OCI-LY7 (cell line): ENCODE data around the gene HTT-AS. TPM values are rescaled to one million over a fixed set of nuclear protein-coding genes. Genes with fewer than 3 reads are reported as not detected.

Experiments
- BruUV-seq: library from RNA; stranded (reverse); fragments of 400-500 nt; replicated peaks from 2 replicates; lab custom pipeline; 2021; lab: Mats Ljungman, UMichigan
- CTCF ChIA-PET: fragments of 300-600 bp; sonication (Branson Sonifier 250); formaldehyde crosslinking; loops from one replicate; lab custom pipeline; 2022; ENCODE audit warnings: antibody characterized with exemption; ENCODE audit not compliant: unreplicated experiment; lab: Charles Lee
- POLR2A ChIA-PET: fragments of 300-600 bp; sonication (Branson Sonifier 250); formaldehyde crosslinking; loops from one replicate; lab custom pipeline; 2022; ENCODE audit warnings: antibody characterized with exemption; lab: Charles Lee
- DNase-seq: peaks from one replicate; pipeline ENCODE4 v3.0.0-alpha.2; 2015; ENCODE audit warnings: low spot score
- H2AFZ ChIP-seq: fragments of 200-600 bp; sonication (generic), shearing (Covaris generic); 2 replicates; pipeline ENCODE4 v1.6.1; 2014; ENCODE audit warnings: mild to moderate bottlenecking, antibody characterized with exemption, low read length, moderate library complexity
- H3K27ac ChIP-seq: fragments of 200-600 bp; sonication (generic); 2 replicates; pipeline ENCODE4 v1.5.1; 2014; ENCODE audit warnings: mixed run types, low read depth, mild to moderate bottlenecking, moderate library complexity, low read length, inconsistent platforms; ENCODE audit not compliant: poor library complexity, severe bottlenecking
- H3K36me3 ChIP-seq: fragments of 200-600 bp; sonication (generic); 2 replicates; pipeline ENCODE4 v1.6.1; 2014; ENCODE audit warnings: mild to moderate bottlenecking, antibody characterized with exemption, low read length, moderate library complexity, mixed read lengths; ENCODE audit not compliant: insufficient read depth
- H3K4me1 ChIP-seq: fragments of 200-600 bp; sonication (generic); 2 replicates; pipeline ENCODE4 v1.5.1; 2014; ENCODE audit warnings: mild to moderate bottlenecking, low read length; ENCODE audit not compliant: insufficient read depth, poor library complexity, severe bottlenecking
- H3K4me2 ChIP-seq: fragments of 200-600 bp; sonication (generic); 2 replicates; pipeline ENCODE4 v1.6.1; 2014; ENCODE audit warnings: mild to moderate bottlenecking, low read length
- H3K4me3 ChIP-seq: fragments of 200-600 bp; sonication (generic); 2 replicates; pipeline ENCODE4 v1.5.1; 2014; ENCODE audit warnings: mild to moderate bottlenecking, low read depth, low read length; ENCODE audit not compliant: poor library complexity, severe bottlenecking
- H3K79me2 ChIP-seq: fragments of 200-600 bp; sonication (generic); 2 replicates; pipeline ENCODE4 v1.6.1; 2016; ENCODE audit warnings: low read depth, mild to moderate bottlenecking, low read length, moderate library complexity, mixed read lengths; ENCODE audit not compliant: insufficient read depth
- H3K9me2 ChIP-seq: fragments of 200-600 bp; sonication (generic); 2 replicates; pipeline ENCODE4 v1.6.1; 2016; ENCODE audit warnings: mild to moderate bottlenecking, low read length, mixed read lengths; ENCODE audit not compliant: insufficient read depth
- H3K9me3 ChIP-seq: fragments of 200-600 bp; sonication (generic); 2 replicates; pipeline ENCODE4 v1.6.1; 2014; ENCODE audit warnings: mild to moderate bottlenecking, mixed run types, low read length, mixed read lengths
- H4K20me1 ChIP-seq: fragments of 200-600 bp; sonication (generic); 2 replicates; pipeline ENCODE4 v1.6.1; 2014; ENCODE audit warnings: mild to moderate bottlenecking, antibody characterized with exemption, low read length, moderate library complexity, mixed read lengths; ENCODE audit not compliant: insufficient read depth
- EZH2phosphoT487 ChIP-seq: fragments of 200-600 bp; sonication (generic); IDR thresholded peaks from 2 replicates; pipeline ENCODE4 v1.6.1; 2018; ENCODE audit warnings: low read depth, borderline replicate concordance, mild to moderate bottlenecking, mixed run types, antibody characterized with exemption, low read length, moderate library complexity, mixed read lengths
- intact Hi-C: fragments of 100-400 bp; cut with micrococcal nuclease; formaldehyde crosslinking; loops from one replicate; pipeline ENCODE4 v1.10.0; 2022; ENCODE audit not compliant: unreplicated experiment
- total RNA-seq, 2 experiments: library from RNA; depleted of rRNA in 1 of 2; stranded (reverse); fragments of >200 nt in 1 of 2; shearing (Covaris generic) in 1 of 2; gene quantifications; 2 replicates each; pipeline ENCODE4 v1.2.3, GENCODE V29; 2014 to 2022
- TF ChIP-seq, protein P1 (sequence below): fragments of 200-600 bp; sonication (generic); conservative IDR thresholded peaks from 2 replicates; pipeline ENCODE4 v1.5.1; 2014; ENCODE audit warnings: mild to moderate bottlenecking, antibody characterized with exemption, low read length, moderate library complexity, mixed read lengths

The HTT-AS gene
- total RNA-seq, 2 experiments from 2014 or later, result not detected

DNA sequence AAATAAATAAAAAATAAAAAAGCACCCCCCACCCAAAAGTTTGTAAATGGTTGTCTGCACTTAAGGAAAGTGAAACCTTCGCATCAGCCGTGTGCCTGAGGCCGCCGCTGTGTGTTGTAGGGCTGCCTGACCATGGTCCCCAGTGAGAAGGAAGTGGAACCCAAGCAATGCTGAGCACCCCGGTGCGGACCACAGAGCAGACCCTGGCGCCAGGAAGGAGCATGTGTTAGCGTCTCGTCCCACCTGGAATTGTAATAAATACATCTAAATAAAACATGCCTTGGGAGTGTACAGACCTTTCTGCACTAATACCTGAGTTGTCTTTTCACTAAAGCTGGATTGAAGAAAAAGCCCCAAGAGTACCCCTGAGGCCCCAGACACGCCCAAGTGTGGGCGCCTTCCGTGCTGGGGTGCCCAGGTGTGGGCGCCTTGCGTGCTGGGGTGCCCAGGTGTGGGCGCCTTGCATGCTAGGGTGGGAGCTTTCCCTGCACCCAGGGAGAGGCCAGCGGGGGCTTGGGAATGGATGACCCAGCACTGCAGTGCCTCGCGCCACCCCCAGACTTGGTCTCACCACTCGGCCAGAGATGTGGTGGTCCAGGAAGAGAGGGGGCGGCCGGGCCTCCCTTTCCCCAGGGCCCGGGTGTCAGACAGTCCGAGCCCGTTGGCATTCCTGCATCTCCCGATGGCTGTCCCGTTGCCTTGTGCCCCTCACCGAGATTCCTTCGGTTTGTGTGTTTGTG is 33.7 kb downstream of the HTT-AS start:
- Histone ChIP-seq H3K4me1 (peaks cover 42% of the 10 kb centered on the region), H3K4me3 (peak overlapping the region; percentile 52), H2AFZ (peak overlapping the region; percentile 53; the same call in 1 of the 2 replicates), H3K36me3 (no peaks in the 10 kb centered on the region), H3K79me2 (no peaks in the 10 kb centered on the region), H4K20me1 (no peaks in the 10 kb centered on the region), H3K9me2 (no peaks in the 10 kb centered on the region), H3K4me2 (peak overlapping the region; percentile 56), H3K9me3 (no peaks in the 10 kb centered on the region), H3K27ac (no peak overlapping the region)
- no TSS peak for BruUV-seq
- DNase-seq, result no peak
- intact Hi-C loops, result no loop called here
- CTCF ChIA-PET, result no interaction called here
- TF ChIP-seq, protein P1, sequence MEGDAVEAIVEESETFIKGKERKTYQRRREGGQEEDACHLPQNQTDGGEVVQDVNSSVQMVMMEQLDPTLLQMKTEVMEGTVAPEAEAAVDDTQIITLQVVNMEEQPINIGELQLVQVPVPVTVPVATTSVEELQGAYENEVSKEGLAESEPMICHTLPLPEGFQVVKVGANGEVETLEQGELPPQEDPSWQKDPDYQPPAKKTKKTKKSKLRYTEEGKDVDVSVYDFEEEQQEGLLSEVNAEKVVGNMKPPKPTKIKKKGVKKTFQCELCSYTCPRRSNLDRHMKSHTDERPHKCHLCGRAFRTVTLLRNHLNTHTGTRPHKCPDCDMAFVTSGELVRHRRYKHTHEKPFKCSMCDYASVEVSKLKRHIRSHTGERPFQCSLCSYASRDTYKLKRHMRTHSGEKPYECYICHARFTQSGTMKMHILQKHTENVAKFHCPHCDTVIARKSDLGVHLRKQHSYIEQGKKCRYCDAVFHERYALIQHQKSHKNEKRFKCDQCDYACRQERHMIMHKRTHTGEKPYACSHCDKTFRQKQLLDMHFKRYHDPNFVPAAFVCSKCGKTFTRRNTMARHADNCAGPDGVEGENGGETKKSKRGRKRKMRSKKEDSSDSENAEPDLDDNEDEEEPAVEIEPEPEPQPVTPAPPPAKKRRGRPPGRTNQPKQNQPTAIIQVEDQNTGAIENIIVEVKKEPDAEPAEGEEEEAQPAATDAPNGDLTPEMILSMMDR, result no peak
- TF ChIP-seq EZH2phosphoT487, result no peak
- POLR2A ChIA-PET, result interaction anchor here (0.5 to 1.2 kb wide), 2 partner anchors 19 to 1259 kb away, joined by 3 to 4 read pairs; no protein-coding TSS in a partner anchor

DNA sequence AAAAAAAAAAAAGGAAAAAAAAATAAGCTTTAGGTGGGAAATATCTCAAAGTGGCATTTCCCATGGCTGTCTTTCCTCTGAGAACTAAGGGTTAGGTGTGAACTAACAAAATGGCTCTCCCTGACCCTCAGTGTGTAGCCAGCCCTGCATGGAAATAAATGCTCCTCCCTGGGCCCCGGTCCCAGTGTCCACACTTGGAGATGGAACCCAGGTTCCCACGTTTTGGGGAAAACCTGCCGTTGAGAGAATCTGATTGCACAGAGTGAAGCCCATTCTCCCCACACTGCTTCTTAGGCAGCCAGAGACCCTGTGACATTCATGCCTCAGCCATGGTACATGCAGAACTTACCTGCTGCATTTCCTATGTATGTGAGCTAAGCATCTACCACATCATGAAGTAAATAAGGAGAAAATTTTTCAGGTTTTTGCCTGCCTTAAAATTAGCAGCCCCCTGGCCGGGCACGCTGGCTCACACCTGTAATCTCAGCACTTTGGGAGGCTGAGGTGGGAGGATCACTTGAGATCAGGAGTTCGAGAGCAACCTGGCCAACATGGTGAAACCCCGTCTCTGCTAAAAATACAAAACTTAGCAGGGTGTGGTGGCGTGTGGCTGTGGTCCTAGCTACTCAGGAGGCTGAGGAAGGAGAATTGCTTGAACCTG is 34.5 kb downstream of the HTT-AS start:
- Histone ChIP-seq H3K9me3 (no peaks in the 10 kb centered on the region), H3K9me2 (no peaks in the 10 kb centered on the region), H4K20me1 (no peaks in the 10 kb centered on the region), H3K36me3 (no peaks in the 10 kb centered on the region), H3K4me2 (no peak overlapping the region), H3K27ac (no peak overlapping the region), H3K4me1 (peaks cover 35% of the 10 kb centered on the region), H3K79me2 (no peaks in the 10 kb centered on the region), H2AFZ (no peak overlapping the region), H3K4me3 (no peak overlapping the region)
- CTCF ChIA-PET, result no interaction called here
- POLR2A ChIA-PET, result interaction anchor here (0.5 to 1.2 kb wide), 3 partner anchors 18 to 1260 kb away, joined by 3 to 5 read pairs (median 4); no protein-coding TSS in a partner anchor
- no peak for TF ChIP-seq EZH2phosphoT487
- intact Hi-C loops, result no loop called here
- no peak for DNase-seq
- no TSS peak for BruUV-seq

DNA sequence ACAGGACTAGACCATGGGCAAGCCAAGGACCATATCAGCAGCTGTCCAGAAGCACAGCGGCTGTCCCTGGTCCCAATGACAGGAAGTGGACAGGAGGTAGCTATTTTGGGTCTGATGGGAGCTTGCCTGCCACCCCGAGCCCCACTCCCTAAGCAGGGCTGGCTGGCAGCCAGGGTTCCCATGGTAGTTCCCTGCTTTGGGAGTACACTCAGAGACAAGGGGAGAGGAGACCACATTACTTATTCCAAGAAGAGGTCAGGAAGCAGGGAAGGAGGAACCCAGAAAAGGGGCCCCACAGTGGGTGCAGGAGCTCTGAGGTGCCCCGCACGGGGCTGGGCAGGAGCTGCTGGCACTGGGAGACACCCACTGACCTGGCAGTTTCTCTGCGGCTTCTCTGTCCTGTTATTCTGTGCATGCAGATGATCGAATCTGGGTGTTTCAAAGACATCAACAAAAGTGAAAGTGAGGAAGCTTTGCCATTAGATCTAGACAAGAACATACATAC is 36.3 kb downstream of the HTT-AS start:
- no peak overlapping the region for H3K27ac ChIP-seq
- POLR2A ChIA-PET, result interaction anchor here (1.4 kb wide), 1 partner anchor 9 kb away, joined by 3 read pairs; no protein-coding TSS in a partner anchor

More for the DNA sequence above, 36.3 kb downstream of the HTT-AS start:
- CTCF ChIA-PET, result interaction anchor here (0.6 kb wide), 1 partner anchor 1288 kb away, joined by 6 read pairs; no protein-coding TSS in a partner anchor
- H3K36me3 ChIP-seq, result no peaks in the 10 kb centered on the region
- H3K9me3 ChIP-seq, result no peaks in the 10 kb centered on the region
- BruUV-seq, result no TSS peak
- no peaks in the 10 kb centered on the region for H4K20me1 ChIP-seq
- peaks cover 35% of the 10 kb centered on the region for H3K4me1 ChIP-seq
- no peak for DNase-seq
- TF ChIP-seq, protein P1, result no peak
- TF ChIP-seq EZH2phosphoT487, result no peak
- peak overlapping the region; percentile 31 for H3K4me2 ChIP-seq
- intact Hi-C loops, result no loop called here
- no peak overlapping the region for H3K4me3 ChIP-seq
- H3K79me2 ChIP-seq, result no peaks in the 10 kb centered on the region
- H2AFZ ChIP-seq, result no peak overlapping the region
- no peaks in the 10 kb centered on the region for H3K9me2 ChIP-seq
